HG03439 (cell line): ENCODE data around the gene KCNQ1.

Experiments used
- ATAC-seq: cut with Tn5 transposase; IDR thresholded peaks from one replicate; pipeline ENCODE4 v1.9.1; 2021; ENCODE audit warnings: mild to moderate bottlenecking, moderate library complexity; ENCODE audit not compliant: unreplicated experiment

Gene KCNQ1

DNA sequence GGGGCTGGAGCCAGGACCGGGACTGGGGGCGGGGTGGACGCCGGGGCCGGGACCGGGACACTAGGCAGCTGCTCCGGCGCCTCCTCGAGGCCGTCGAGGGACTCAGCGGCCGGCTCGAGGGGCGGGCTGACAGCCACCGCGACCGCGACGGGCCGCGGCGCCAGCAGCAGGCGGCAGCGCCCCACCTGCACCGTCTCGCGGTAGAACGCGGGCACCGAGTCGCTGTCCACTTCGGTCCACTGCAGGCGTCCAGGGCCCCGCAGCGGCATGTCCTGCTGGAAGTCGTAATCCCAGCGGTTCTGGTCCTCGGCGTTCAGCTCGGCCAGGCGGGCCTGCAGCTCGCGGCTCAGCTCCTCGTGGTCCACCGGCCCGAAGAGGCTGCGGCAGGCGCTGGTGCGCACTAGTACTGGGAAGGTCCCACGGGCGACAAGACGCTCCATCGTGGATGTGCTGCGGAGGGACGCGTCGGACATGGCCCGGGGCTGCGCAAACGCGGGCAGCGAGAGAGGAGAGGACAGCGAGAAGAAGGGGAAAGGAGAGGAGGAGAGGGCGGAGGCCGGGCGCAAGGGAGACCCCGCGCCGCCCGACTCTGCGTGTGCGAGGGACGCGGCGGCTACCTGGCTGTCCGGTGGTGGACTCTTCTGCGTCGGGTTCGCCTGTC, 440.3 kb downstream of the KCNQ1 start:
- ATAC-seq, result peak; percentile 4

- ATAC-seq, result peak; percentile 63
Observed at GRCh38 chr11:2885678-2886081, 440.9 kb downstream of the KCNQ1 start, which contains the start of gene CDKN1C. Gene CDKN1C, minus strand, starts transcription at chr11:2885775. Its CDS starts 319 bp downstream, at chr11:2885456.

GRCh38 chr11:2886191-2886894, 441.5 kb downstream of the KCNQ1 start:
- ATAC-seq, result peak; percentile 15

GRCh38 chr11:2886936-2887335, 442.1 kb downstream of the KCNQ1 start:
- ATAC-seq, result no peak

DNA sequence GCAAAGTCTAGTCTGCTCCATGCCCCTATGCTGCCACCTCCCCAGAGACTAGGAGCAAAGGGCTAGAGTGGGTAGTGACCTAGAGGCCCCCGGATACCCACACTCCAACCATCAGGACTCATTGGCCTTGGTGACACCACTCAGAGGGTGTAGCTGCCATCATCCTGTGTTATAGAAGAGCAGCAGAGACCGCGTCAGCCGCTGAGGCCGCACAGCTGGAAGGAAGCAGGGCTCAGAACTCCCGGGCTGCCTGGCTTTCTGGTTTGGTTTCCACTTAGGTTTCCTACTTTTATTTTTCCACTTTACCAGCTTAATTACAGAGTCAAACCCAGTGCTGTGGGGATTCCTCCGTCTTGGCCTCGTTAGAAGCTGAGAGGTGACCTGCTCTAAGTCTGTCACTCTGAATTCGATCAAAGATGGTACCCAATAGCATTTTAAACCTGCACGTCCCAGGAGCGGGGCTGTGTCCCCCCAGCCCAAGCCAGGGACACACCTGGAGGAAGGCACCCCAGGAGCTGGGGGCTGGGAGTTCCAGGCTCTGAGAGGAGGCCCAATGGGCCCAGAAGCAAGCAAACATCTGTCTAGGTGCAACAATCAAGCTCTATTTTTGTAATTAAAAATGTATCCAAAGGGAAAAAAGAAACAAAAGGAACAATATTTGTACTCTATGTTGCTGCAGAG, 442.8 kb downstream of the KCNQ1 start:
- no peak for ATAC-seq

DNA sequence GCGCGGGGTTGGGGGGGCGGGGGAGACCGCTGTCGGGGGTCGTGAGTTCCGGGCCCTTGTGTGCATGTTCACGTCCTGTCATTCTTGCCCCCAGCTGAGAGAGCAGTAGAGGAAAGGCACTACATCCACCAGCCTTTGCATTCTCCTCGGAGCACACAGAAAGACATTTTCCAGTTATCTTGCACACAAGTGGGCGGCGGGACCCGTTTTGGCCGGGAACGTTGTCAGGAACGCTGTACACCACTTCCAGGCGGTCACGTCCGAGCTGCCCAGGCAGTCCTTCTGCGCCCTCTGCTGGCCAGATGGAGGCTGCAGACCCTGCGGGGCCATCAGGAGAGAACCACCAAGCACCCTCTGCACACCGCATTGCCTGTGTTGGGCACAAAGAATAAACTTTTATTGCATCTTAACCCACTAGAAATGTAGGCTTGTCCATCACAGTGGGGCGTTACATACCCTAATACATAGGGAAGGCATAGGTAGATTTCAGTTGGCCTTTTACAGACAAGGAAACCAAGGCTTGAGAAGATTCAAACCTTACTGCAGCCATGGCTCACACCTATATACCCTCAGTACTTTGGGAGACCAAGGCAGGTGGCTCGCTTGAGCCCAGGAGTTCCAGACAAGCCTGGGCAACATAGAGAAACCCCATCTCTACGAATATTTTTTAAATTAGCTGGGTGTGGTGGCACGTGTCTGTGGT, 443.6 kb downstream of the KCNQ1 start:
- ATAC-seq, result no peak

- no peak for ATAC-seq
Observed at GRCh38 chr11:2889362-2890273, 444.8 kb downstream of the KCNQ1 start.

DNA sequence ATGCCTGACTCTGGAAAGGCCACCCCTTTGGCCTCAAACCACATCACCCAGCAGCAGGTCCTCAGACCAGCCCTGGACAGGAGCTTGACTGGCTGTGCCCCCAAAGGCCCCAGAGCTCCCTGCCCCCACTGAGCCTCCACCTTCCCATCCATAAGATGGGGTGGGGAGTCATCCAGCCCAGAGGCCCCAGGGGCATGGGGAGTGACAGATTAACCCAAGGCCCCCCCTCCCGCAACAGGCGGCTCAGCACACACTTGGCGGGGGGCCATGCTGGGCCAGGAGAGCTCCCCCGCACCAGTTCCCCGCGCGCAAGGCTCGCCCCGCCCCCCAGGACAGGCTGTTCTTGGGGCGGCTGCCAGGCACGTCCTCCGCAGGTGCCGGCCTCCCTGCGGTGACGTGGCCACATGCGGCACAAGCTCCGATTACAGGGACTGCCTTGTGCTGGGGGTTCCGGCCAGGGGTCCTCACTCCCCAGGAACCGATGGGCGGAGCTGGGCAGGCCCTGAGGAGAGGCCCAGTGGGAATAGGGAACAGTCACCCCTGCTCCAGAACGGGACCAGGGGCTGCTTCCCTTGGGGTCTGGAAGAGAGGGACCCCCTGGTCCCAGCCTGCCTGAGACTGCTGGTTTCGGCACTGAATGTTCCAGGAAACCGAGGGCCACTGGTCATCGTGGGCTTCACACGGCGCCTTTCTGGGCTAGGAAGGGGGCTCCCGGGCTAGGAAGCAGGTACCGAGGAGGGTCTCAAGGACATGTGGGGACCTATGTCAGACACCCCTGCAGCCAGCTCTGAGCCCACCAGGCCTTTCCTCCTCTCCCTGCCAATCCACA, 445.9 kb downstream of the KCNQ1 start:
- ATAC-seq, result no peak

GRCh38 chr11:2891326-2892214, 446.8 kb downstream of the KCNQ1 start:
- no peak for ATAC-seq

- no peak for ATAC-seq
Observed at GRCh38 chr11:2892215-2892966, 447.6 kb downstream of the KCNQ1 start.

- no peak for ATAC-seq
Observed at GRCh38 chr11:2892967-2893528, 448.2 kb downstream of the KCNQ1 start.

DNA sequence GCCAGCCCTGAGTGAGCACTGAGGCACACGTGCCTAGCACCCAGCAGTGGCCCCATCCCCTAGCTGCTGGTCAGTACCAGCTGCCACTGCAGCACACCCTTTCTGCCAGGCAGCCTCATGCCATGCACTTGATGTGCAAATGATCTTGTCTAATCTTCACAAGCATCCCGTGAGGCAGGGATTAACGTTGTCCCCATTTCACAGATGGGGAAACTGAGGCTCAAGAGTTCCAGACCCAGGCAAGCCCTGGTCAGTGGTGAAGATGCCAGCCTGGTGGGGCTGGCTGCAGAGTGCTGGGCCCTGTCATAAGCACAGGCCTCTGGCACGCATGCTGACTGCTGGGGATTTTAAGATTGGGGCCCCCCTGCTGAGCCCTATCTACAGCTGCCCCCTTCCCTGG, 449.1 kb downstream of the KCNQ1 start:
- no peak for ATAC-seq

DNA sequence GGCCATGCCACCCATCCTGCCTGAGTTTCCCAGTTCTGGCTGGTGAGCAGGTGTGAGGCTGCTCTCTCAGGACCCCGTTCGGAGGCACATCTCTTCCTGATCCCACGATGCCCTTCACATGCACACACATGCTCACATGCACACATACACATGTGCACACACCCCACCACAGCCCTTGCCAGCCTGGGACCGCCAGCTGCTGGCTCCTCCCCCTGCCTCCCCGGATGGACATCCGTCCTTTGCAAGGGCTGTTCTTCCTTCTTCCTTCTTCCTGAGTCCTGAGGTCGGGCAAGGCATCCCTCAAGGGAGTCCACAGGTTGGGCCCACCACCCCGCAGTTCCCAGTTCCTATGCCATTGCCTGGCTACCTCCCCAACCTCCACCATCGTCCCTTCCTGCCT, 451.2 kb downstream of the KCNQ1 start:
- ATAC-seq, result no peak

DNA sequence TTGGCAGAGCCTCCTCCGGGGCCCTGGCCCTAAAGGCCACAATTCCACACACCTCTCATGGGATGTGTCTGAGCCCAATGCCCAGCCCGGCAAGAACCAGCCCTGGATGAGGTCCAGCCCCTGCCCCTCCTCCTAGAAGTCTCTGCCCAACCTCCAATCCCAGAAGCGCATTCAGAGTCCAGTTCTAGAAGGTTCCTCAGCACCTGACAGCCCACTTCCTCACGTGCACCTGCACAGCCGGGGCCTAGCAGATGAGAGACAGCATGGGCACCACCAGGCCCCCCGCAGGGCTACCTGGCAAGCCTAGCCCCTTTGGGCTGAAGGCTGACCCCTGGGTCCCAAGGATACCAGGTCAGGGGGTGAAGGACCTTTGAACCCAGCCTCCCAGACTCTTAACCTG, 452.2 kb downstream of the KCNQ1 start:
- no peak for ATAC-seq

GRCh38 chr11:2898366-2899079, 453.7 kb downstream of the KCNQ1 start:
- no peak for ATAC-seq
